Choroid plexus epithelial cell (primary cell): ENCODE data around the gene STT3B.

Source experiments
- DNase-seq: peaks from one replicate; pipeline ENCODE4 v3.0.0-alpha.2; 2010; ENCODE audit warnings: low read depth
- H3K4me3 ChIP-seq: 2 replicates; pipeline ENCODE4 v1.5.1; 2011; ENCODE audit warnings: low read depth, mild to moderate bottlenecking, control low read depth, low read length, moderate library complexity
- CTCF ChIP-seq: conservative IDR thresholded peaks from 2 replicates; pipeline ENCODE4 v1.5.1; 2011; ENCODE audit warnings: low read depth, mild to moderate bottlenecking, control low read depth, inconsistent platforms, low read length, moderate library complexity

The STT3B gene

GRCh38 chr3:31491660-31492059, 41.1 kb upstream of the STT3B start:
- TF ChIP-seq CTCF: no peak
- DNase-seq: no peak
- H3K4me3 ChIP-seq: no peak overlapping the region

DNA sequence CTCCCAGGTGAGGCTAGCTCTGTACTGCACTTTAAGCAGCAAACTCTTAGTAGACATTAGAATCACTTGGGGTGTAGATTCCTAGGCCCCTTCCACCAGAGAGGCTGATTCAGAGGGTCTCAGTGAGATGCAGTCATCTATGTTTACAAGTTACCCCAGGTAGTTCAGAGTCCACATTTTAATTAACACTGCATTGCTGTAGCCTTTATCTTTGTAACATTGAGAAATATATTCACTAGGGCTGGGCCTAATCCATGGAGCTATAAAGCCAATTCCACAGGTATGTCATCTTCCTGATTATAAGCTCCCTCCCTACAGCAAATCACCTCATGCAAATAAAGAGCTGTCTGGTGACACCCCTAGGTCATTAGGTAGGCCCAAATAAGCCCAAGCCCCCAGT, 39.6 kb upstream of the STT3B start:
- TF ChIP-seq CTCF: no peak
- H3K4me3 ChIP-seq: no peak overlapping the region
- DNase-seq: no peak

- no peak for DNase-seq
- H3K4me3 ChIP-seq: no peak overlapping the region
- TF ChIP-seq CTCF: no peak
Observed at GRCh38 chr3:31495971-31496665, 36.6 kb upstream of the STT3B start.

GRCh38 chr3:31498791-31499190, 33.9 kb upstream of the STT3B start:
- no peak overlapping the region for H3K4me3 ChIP-seq
- no peak for DNase-seq
- no peak for TF ChIP-seq CTCF

DNA sequence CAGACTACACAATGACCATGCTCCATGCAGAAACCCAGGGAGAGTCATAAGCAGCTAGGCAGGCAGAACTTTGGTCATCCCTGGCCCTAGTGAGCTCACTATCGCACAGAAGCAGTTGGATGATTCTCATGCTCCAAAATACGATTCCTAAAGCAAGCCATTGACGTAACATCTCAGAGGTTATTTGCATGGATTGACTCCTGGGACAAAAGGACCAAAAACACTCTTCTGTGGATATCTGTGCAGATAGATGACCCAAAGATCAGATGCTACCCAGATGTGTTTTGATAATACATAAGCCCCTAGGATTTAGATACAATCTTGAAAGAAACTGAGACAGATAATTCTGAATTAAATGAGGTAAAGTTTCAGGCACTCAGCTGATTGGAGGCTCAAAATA, 33.4 kb upstream of the STT3B start:
- no peak for TF ChIP-seq CTCF
- no peak for DNase-seq
- no peak overlapping the region for H3K4me3 ChIP-seq

- TF ChIP-seq CTCF: no peak
- DNase-seq: no peak
Observed at GRCh38 chr3:31502803-31503221, 29.9 kb upstream of the STT3B start.

GRCh38 chr3:31503456-31503855, 29.3 kb upstream of the STT3B start:
- H3K4me3 ChIP-seq: no peak overlapping the region
- no peak for DNase-seq
- TF ChIP-seq CTCF: no peak

More at GRCh38 chr3:31502803-31503221, 29.9 kb upstream of the STT3B start:
- no peak overlapping the region for H3K4me3 ChIP-seq
